H1 (cell line): ENCODE measurements around the gene CELSR1.

Experiments
- BRCA1 ChIP-seq: IDR thresholded peaks from 2 replicates; pipeline ENCODE4 v1.6.1; 2012; ENCODE audit warnings: low read depth, low read length, improper control_type of control experiment
- EZH2 ChIP-seq: fragments of 200-600 bp; sonication (generic); IDR thresholded peaks from 2 replicates; pipeline ENCODE4 v1.7.1; 2012; ENCODE audit warnings: low read depth, mild to moderate bottlenecking, moderate library complexity, low read length, inconsistent platforms; ENCODE audit not compliant: severe bottlenecking
- HDAC6 ChIP-seq: IDR thresholded peaks from one replicate; pipeline ENCODE4 v1.7.1; 2012; ENCODE audit warnings: low read depth, mild to moderate bottlenecking, inconsistent platforms, low read length, moderate library complexity
- NANOG ChIP-seq: IDR thresholded peaks from 2 replicates; pipeline ENCODE4 v1.6.1; 2011; ENCODE audit warnings: low read length, low read depth, mild to moderate bottlenecking, inconsistent platforms; ENCODE audit not compliant: insufficient read depth, poor library complexity, severe bottlenecking
- PHF8 ChIP-seq: fragments of 200-600 bp; sonication (generic); conservative IDR thresholded peaks from 2 replicates; pipeline ENCODE4 v1.7.1; 2012; ENCODE audit warnings: low read depth, mild to moderate bottlenecking, inconsistent platforms, low read length, moderate library complexity
- POLR2A ChIP-seq, 2 experiments: IDR thresholded peaks; 1 replicate in 1 of 2; 2 replicates in 1 of 2; pipeline ENCODE4 v1.6.1; 2011; ENCODE audit warnings: low read depth in 2 of 2, low read length in 2 of 2, mild to moderate bottlenecking in 2 of 2; ENCODE audit errors: control extremely low read depth in 1 of 2
- RAD21 ChIP-seq, 2 experiments: IDR thresholded peaks in 1 of 2; conservative IDR thresholded peaks in 1 of 2; 2 replicates each; pipeline ENCODE4 v1.6.1; 2011; ENCODE audit warnings: low read depth in 2 of 2, low read length in 2 of 2, improper control_type of control experiment in 1 of 2, inconsistent platforms in 1 of 2, mild to moderate bottlenecking in 1 of 2, moderate library complexity in 1 of 2
- SP2 ChIP-seq: IDR thresholded peaks from 2 replicates; pipeline ENCODE4 v1.6.1; 2012; ENCODE audit warnings: mild to moderate bottlenecking, low read length, inconsistent platforms
- TAF1 ChIP-seq: IDR thresholded peaks from 2 replicates; pipeline ENCODE4 v1.6.1; 2011; ENCODE audit warnings: mild to moderate bottlenecking, low read depth, low read length
- TF ChIP-seq, protein P1 (sequence below), 3 experiments: IDR thresholded peaks; 1 replicate in 2 of 3; 2 replicates in 1 of 3; pipeline versions ENCODE4 v1.5.1 to v1.6.1; 2011; ENCODE audit warnings: low read length in 3 of 3, mild to moderate bottlenecking in 3 of 3, inconsistent platforms in 2 of 3, low read depth in 1 of 3, moderate library complexity in 1 of 3; ENCODE audit not compliant: insufficient read depth in 1 of 3; ENCODE audit errors: control extremely low read depth in 1 of 3
- TF ChIP-seq, protein P2 (sequence below): IDR thresholded peaks from 2 replicates; pipeline ENCODE4 v1.6.1; 2011; ENCODE audit warnings: low read depth, mild to moderate bottlenecking, low read length; ENCODE audit not compliant: insufficient read depth

DNA sequence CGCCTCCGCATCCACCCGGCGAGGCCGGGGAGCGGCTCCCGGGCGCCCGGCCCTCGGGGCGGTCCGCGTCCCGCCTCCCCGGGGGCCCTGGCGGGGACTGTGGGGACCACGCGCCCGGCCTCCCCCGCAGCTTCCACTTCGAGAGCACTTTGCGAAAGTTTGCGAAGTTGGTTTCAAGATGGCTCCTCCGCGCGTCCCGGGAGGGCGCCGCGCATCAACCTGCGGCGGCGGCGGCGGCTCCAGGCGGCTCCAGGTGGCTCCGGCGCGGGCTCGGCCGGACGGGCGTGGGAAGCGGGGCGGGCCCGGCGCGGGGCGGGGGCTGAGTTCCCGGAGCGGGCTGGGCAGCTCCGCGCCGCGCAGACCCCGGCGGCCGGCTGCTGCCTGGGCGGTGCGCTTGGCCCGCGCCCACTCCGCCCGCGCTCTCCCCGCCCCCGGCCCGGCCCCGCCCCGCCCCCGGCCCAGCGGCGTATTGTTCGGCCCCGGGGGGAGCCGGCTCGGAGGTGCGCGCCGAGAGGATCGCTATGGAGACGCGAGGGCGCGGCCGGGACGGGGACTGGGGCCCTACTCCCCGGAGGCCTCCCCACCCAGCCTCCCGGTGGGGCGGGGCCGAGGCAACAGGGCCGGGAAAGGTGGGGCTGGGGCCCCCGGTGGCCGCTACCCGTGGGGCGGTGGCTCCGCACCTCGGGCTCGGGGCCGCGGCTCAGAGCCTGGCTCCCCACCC, at the start of gene CELSR1:
- TF ChIP-seq, protein P1, sequence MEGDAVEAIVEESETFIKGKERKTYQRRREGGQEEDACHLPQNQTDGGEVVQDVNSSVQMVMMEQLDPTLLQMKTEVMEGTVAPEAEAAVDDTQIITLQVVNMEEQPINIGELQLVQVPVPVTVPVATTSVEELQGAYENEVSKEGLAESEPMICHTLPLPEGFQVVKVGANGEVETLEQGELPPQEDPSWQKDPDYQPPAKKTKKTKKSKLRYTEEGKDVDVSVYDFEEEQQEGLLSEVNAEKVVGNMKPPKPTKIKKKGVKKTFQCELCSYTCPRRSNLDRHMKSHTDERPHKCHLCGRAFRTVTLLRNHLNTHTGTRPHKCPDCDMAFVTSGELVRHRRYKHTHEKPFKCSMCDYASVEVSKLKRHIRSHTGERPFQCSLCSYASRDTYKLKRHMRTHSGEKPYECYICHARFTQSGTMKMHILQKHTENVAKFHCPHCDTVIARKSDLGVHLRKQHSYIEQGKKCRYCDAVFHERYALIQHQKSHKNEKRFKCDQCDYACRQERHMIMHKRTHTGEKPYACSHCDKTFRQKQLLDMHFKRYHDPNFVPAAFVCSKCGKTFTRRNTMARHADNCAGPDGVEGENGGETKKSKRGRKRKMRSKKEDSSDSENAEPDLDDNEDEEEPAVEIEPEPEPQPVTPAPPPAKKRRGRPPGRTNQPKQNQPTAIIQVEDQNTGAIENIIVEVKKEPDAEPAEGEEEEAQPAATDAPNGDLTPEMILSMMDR (IDR thresholded peaks at IDR 0.05; ENCODE audit: control extremely low read depth in 1 of 3, insufficient read depth in 1 of 3, low read depth in 1 of 3, low read length in 3 of 3) = no peak
- TF ChIP-seq HDAC6 (no peak), POLR2A (IDR thresholded peaks at IDR 0.05; ENCODE audit: control extremely low read depth in 1 of 2, low read depth in 2 of 2, low read length in 2 of 2) (no peak), RAD21 (IDR thresholded peaks at IDR 0.05 in 1 of 2, conservative IDR thresholded peaks at IDR 0.05 in 1 of 2; ENCODE audit: low read depth in 2 of 2, low read length in 2 of 2) (no peak), NANOG (no peak), EZH2 (no peak), TAF1 (no peak), BRCA1 (no peak), PHF8 (peak; percentile 28; the same call in 1 of the 2 replicates), SP2 (no peak)
- TF ChIP-seq, protein P2, sequence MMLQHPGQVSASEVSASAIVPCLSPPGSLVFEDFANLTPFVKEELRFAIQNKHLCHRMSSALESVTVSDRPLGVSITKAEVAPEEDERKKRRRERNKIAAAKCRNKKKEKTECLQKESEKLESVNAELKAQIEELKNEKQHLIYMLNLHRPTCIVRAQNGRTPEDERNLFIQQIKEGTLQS = no peak
